Mesodermal cell (in vitro differentiated cells): ENCODE data around the gene SERPINB1.
"Not testable (repeated sequence)": the region's sequence is repeated elsewhere in the genome, so short reads cannot be mapped to it uniquely, and the experiment has no call there.

ENCODE experiments used
- H3K27ac ChIP-seq: 2 replicates; pipeline ENCODE4 v1.7.0; 2013; ENCODE audit warnings: mild to moderate bottlenecking, low read depth, low read length, moderate library complexity; ENCODE audit not compliant: severe bottlenecking
- H3K36me3 ChIP-seq: 2 replicates; pipeline ENCODE4 v1.7.1; 2013; ENCODE audit warnings: mild to moderate bottlenecking, low read length, moderate library complexity; ENCODE audit not compliant: control insufficient read depth, insufficient read depth
- H3K4me1 ChIP-seq: one replicate; pipeline ENCODE4 v1.7.1; 2013; ENCODE audit warnings: mild to moderate bottlenecking, low read length; ENCODE audit not compliant: insufficient read depth, control insufficient read depth, poor library complexity, severe bottlenecking
- H3K4me3 ChIP-seq: 2 replicates; pipeline ENCODE4 v1.7.0; 2013; ENCODE audit warnings: low read length, control low read depth, mild to moderate bottlenecking; ENCODE audit not compliant: insufficient read depth, poor library complexity, severe bottlenecking; ENCODE audit errors: extremely low read depth
- H3K9me3 ChIP-seq: 2 replicates; pipeline ENCODE4 v1.7.1; 2013; ENCODE audit warnings: mild to moderate bottlenecking, low read length, moderate library complexity; ENCODE audit not compliant: control insufficient read depth
- WGBS, 2 experiments: methylation state at CpG; one replicate each; pipeline ENCODE4 v1.1.5; 2013; ENCODE audit warnings: missing lambda C conversion rate in 2 of 2; ENCODE audit not compliant: insufficient coverage in 2 of 2; 5-methylcytosine and 5-hydroxymethylcytosine counted together

The SERPINB1 gene

GRCh38 chr6:2857185-2857579 lies 15.5 kb upstream of the SERPINB1 start:
- Histone ChIP-seq H3K4me3 (no peak overlapping the region), H3K4me1 (peaks cover 48% of the 10 kb centered on the region), H3K36me3 (no peaks in the 10 kb centered on the region), H3K9me3 (no peaks in the 10 kb centered on the region), H3K27ac (peak overlapping the region; percentile 79)
- 92 to 96% methylated on average over 7 of the region's 7 CpGs for WGBS, 2 experiments

GRCh38 chr6:2855061-2855519 lies 13.4 kb upstream of the SERPINB1 start:
- Histone ChIP-seq H3K9me3 (no peaks in the 10 kb centered on the region), H3K27ac (peak overlapping the region; percentile 98), H3K4me1 (peaks cover 63% of the 10 kb centered on the region), H3K4me3 (no peak overlapping the region), H3K36me3 (no peaks in the 10 kb centered on the region)
- 80 to 84% methylated on average over 10 to 13 of the region's 13 CpGs for WGBS, 2 experiments

GRCh38 chr6:2854396-2854982 lies 12.8 kb upstream of the SERPINB1 start:
- peak overlapping the region; percentile 98 for H3K27ac ChIP-seq
- H3K4me3 ChIP-seq = no peak overlapping the region

GRCh38 chr6:2853769-2854395 lies 12.2 kb upstream of the SERPINB1 start:
- Histone ChIP-seq H3K27ac (peak overlapping the region; percentile 98), H3K4me1 (peaks cover 59% of the 10 kb centered on the region), H3K9me3 (no peaks in the 10 kb centered on the region), H3K4me3 (no peak overlapping the region), H3K36me3 (no peaks in the 10 kb centered on the region)
- 26 to 29% methylated on average over 14 of the region's 14 CpGs for WGBS, 2 experiments

More at GRCh38 chr6:2854396-2854982, 12.8 kb upstream of the SERPINB1 start:
- Histone ChIP-seq H3K4me1 (peaks cover 63% of the 10 kb centered on the region), H3K9me3 (no peaks in the 10 kb centered on the region), H3K36me3 (no peaks in the 10 kb centered on the region)
- WGBS, 2 experiments = 55 to 68% methylated on average over 9 of the region's 11 CpGs

- H3K9me3 ChIP-seq, H3K36me3 ChIP-seq, H3K4me3 ChIP-seq: not testable (repeated sequence)
- peaks cover 54% of the 10 kb centered on the region for H3K4me1 ChIP-seq
- H3K27ac ChIP-seq = peak overlapping the region; percentile 98
- WGBS, 2 experiments = 50% methylated on average over 1 of the region's 1 CpG; no CpG with 5 or more reads in 1 of the 2 experiments
Measured at GRCh38 chr6:2853378-2853768, 11.7 kb upstream of the SERPINB1 start.

GRCh38 chr6:2852921-2853322 lies 11.3 kb upstream of the SERPINB1 start:
- H3K27ac ChIP-seq = peak overlapping the region; percentile 98
- no peak overlapping the region for H3K4me3 ChIP-seq
- no peaks in the 10 kb centered on the region for H3K9me3 ChIP-seq
- 85 to 92% methylated on average over 8 to 10 of the region's 10 CpGs for WGBS, 2 experiments
- peaks cover 54% of the 10 kb centered on the region for H3K4me1 ChIP-seq
- no peaks in the 10 kb centered on the region for H3K36me3 ChIP-seq

GRCh38 chr6:2852514-2852855 lies 10.8 kb upstream of the SERPINB1 start:
- H3K36me3 ChIP-seq = no peaks in the 10 kb centered on the region
- peaks cover 51% of the 10 kb centered on the region for H3K4me1 ChIP-seq
- H3K9me3 ChIP-seq = no peaks in the 10 kb centered on the region
- 77 to 81% methylated on average over 6 of the region's 6 CpGs for WGBS, 2 experiments
- H3K27ac ChIP-seq = peak overlapping the region; percentile 98
- no peak overlapping the region for H3K4me3 ChIP-seq

- WGBS, 2 experiments = 94 to 99% methylated on average over 16 to 17 of the region's 17 CpGs
- Histone ChIP-seq H3K36me3 (no peaks in the 10 kb centered on the region), H3K4me1 (peaks cover 45% of the 10 kb centered on the region), H3K4me3 (no peak overlapping the region), H3K27ac (no peak overlapping the region), H3K9me3 (no peaks in the 10 kb centered on the region)
Measured at GRCh38 chr6:2851727-2852513, 10.3 kb upstream of the SERPINB1 start.

- WGBS, 2 experiments = 42 to 68% methylated on average over 2 to 3 of the region's 5 CpGs
- Histone ChIP-seq H3K36me3 (no peaks in the 10 kb centered on the region), H3K9me3 (no peaks in the 10 kb centered on the region), H3K4me1 (peaks cover 40% of the 10 kb centered on the region), H3K4me3 (no peak overlapping the region), H3K27ac (peak overlapping the region; percentile 80)
Measured at GRCh38 chr6:2850538-2851113, 9.0 kb upstream of the SERPINB1 start.

- Histone ChIP-seq H3K27ac (no peak overlapping the region), H3K9me3 (no peaks in the 10 kb centered on the region), H3K36me3 (no peaks in the 10 kb centered on the region), H3K4me3 (no peak overlapping the region), H3K4me1 (peaks cover 28% of the 10 kb centered on the region)
- 73 to 80% methylated on average over 8 to 9 of the region's 10 CpGs for WGBS, 2 experiments
Measured at GRCh38 chr6:2848851-2849250, 7.2 kb upstream of the SERPINB1 start.
